ENCODE data around the gene FAM217B. TPM values are rescaled to one million over a fixed set of nuclear protein-coding genes. Genes with fewer than 3 reads are reported as not detected.

The FAM217B gene
- polyA plus RNA-seq, 1 of the 3 experiments (the other 2 are of a cell fraction): 3.0 TPM

DNA sequence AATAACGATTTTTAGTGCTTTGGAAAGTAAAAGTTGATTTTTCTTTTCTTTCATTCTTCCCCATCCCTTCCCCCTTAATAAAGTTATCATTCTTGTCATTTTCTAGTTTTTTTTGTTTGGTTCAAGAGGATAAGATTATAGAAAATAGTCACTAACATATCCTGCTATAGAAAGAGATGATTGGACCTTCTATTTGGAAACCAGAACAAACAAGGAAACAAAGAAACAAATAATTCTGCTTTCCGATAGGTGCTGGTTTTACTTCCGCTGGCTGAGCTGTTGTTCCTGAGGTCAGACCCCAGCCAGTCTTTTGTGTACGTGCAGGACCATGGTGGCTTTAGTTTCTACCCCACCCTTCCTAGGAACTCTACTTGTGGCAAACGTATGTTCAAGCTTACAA is 17.9 kb downstream of the FAM217B start, which contains the start of gene CDH26 (continued):
- TF ChIP-seq SMC3 (IDR thresholded peaks at IDR 0.05; ENCODE audit: low read depth, low read length) (no peak), RAD21 (IDR thresholded peaks at IDR 0.05; ENCODE audit: low read length) (no peak), YY1 (IDR thresholded peaks at IDR 0.05; ENCODE audit: low read depth) (no peak), RFX5 (IDR thresholded peaks at IDR 0.05; ENCODE audit: low read length) (no peak), MEF2A (IDR thresholded peaks at IDR 0.05; ENCODE audit: borderline replicate concordance, low read depth) (no peak)
- TF ChIP-seq, protein P1, sequence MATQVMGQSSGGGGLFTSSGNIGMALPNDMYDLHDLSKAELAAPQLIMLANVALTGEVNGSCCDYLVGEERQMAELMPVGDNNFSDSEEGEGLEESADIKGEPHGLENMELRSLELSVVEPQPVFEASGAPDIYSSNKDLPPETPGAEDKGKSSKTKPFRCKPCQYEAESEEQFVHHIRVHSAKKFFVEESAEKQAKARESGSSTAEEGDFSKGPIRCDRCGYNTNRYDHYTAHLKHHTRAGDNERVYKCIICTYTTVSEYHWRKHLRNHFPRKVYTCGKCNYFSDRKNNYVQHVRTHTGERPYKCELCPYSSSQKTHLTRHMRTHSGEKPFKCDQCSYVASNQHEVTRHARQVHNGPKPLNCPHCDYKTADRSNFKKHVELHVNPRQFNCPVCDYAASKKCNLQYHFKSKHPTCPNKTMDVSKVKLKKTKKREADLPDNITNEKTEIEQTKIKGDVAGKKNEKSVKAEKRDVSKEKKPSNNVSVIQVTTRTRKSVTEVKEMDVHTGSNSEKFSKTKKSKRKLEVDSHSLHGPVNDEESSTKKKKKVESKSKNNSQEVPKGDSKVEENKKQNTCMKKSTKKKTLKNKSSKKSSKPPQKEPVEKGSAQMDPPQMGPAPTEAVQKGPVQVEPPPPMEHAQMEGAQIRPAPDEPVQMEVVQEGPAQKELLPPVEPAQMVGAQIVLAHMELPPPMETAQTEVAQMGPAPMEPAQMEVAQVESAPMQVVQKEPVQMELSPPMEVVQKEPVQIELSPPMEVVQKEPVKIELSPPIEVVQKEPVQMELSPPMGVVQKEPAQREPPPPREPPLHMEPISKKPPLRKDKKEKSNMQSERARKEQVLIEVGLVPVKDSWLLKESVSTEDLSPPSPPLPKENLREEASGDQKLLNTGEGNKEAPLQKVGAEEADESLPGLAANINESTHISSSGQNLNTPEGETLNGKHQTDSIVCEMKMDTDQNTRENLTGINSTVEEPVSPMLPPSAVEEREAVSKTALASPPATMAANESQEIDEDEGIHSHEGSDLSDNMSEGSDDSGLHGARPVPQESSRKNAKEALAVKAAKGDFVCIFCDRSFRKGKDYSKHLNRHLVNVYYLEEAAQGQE (IDR thresholded peaks at IDR 0.05; ENCODE audit: low read depth, low read length): no peak

DNA sequence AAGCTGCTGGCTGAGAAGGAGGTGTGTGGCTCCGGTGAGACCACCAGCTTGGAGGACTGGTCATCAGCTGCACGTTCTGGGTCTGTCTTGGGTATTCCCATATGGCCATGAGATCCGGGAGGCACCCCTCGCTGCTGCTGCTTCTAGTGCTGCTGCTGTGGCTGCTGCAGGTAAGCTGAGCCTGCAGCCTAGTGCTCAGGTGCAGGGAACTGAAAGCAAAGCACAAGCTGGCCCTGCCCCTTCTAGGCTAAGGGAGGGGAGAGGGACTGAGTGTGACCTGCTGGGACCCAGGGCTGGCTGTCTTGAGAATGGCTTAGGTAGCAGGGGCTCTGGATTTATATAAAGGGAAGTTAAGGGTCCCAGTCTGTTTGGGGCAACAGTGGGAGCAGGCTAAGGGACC is 18.4 kb downstream of the FAM217B start:
- Histone ChIP-seq H4K20me1 (ENCODE audit: insufficient read depth) (no peaks in the 10 kb centered on the region), H3K9ac (no peak overlapping the region), H3K36me3 (replicated peaks in 1 of 2; ENCODE audit: control insufficient read depth in 1 of 2, insufficient read depth in 2 of 2, low read length in 1 of 2) (no peaks in the 10 kb centered on the region), H3K79me2 (ENCODE audit: insufficient read depth) (no peaks in the 10 kb centered on the region), H3K27ac (ENCODE audit: low read depth in 2 of 2, low read length in 1 of 2) (no peak overlapping the region), H3K4me1 (ENCODE audit: control insufficient read depth in 1 of 2, insufficient read depth in 2 of 2, low read depth in 1 of 2, low read length in 1 of 2) (no peaks in the 10 kb centered on the region; a peak in 1 of 4 replicates), H3K27me3 (ENCODE audit: insufficient read depth) (no peaks in the 10 kb centered on the region), H3K4me2 (no peak overlapping the region), H3K4me3 (ENCODE audit: low read depth in 2 of 2, low read length in 1 of 2) (no peak overlapping the region), H3K9me3 (no peaks in the 10 kb centered on the region), H2AFZ (ENCODE audit: low read depth) (no peak overlapping the region), H3F3A (replicated peaks; ENCODE audit: insufficient read depth) (no peaks in the 10 kb centered on the region), H3K9me2 (no peaks in the 10 kb centered on the region)
- ChIA-PET POLR2A (interaction anchor here (0.6 kb wide), 1 partner anchor 526 kb away, joined by 5 read pairs; no protein-coding TSS in a partner anchor), CTCF (interaction anchor here (1.0 to 1.5 kb wide), 3 partner anchors 9 to 14 kb away, joined by 4 to 7 read pairs (median 7); no protein-coding TSS in a partner anchor)
- no peak for TF ChIP-seq RFX5 (IDR thresholded peaks at IDR 0.05; ENCODE audit: low read length)
- TF ChIP-seq, protein P2, sequence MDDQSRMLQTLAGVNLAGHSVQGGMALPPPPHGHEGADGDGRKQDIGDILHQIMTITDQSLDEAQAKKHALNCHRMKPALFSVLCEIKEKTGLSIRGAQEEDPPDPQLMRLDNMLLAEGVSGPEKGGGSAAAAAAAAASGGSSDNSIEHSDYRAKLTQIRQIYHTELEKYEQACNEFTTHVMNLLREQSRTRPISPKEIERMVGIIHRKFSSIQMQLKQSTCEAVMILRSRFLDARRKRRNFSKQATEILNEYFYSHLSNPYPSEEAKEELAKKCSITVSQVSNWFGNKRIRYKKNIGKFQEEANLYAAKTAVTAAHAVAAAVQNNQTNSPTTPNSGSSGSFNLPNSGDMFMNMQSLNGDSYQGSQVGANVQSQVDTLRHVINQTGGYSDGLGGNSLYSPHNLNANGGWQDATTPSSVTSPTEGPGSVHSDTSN (IDR thresholded peaks at IDR 0.05): no peak
- TF ChIP-seq NRF1 (IDR thresholded peaks at IDR 0.05; ENCODE audit: low read depth, low read length): no peak
- TF ChIP-seq, protein P3, sequence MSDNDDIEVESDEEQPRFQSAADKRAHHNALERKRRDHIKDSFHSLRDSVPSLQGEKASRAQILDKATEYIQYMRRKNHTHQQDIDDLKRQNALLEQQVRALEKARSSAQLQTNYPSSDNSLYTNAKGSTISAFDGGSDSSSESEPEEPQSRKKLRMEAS (IDR thresholded peaks at IDR 0.05; ENCODE audit: low read depth): no peak
- no peak for TF ChIP-seq GATA2 (CRISPR knock-in tag; IDR thresholded peaks at IDR 0.05)
- no peak for TF ChIP-seq TEAD4 (IDR thresholded peaks at IDR 0.05; ENCODE audit: borderline replicate concordance, insufficient read depth)
- TF ChIP-seq, protein P1 (IDR thresholded peaks at IDR 0.05; ENCODE audit: low read depth, low read length): no peak
- TF ChIP-seq FOSL2 (IDR thresholded peaks at IDR 0.05; ENCODE audit: borderline replicate concordance, low read depth): no peak
- TF ChIP-seq TAF1 (IDR thresholded peaks at IDR 0.05; ENCODE audit: borderline replicate concordance, low read depth, low read length): no peak
- no peak for TF ChIP-seq SIN3A (IDR thresholded peaks at IDR 0.05; ENCODE audit: borderline replicate concordance, low read depth, low read length)
- TF ChIP-seq TCF12 (IDR thresholded peaks at IDR 0.05): no peak
- no peak for TF ChIP-seq EP300 (IDR thresholded peaks at IDR 0.05; ENCODE audit: borderline replicate concordance in 1 of 2, low read depth in 1 of 2, low read length in 1 of 2)
- TF ChIP-seq, protein P4, sequence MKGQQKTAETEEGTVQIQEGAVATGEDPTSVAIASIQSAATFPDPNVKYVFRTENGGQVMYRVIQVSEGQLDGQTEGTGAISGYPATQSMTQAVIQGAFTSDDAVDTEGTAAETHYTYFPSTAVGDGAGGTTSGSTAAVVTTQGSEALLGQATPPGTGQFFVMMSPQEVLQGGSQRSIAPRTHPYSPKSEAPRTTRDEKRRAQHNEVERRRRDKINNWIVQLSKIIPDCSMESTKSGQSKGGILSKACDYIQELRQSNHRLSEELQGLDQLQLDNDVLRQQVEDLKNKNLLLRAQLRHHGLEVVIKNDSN (IDR thresholded peaks at IDR 0.05; ENCODE audit: borderline replicate concordance, low read depth): no peak
- 59% methylated on average over 4 of the region's 4 CpGs for WGBS (ENCODE audit: low lambda C conversion rate)
- no peak for DNase-seq

Measured in SK-N-SH (cell line).